Loucy (cell line): ENCODE measurements around the gene EFCAB8.

ENCODE experiments used
- H2AFZ ChIP-seq: fragments of 200-600 bp; sonication (generic); 2 replicates; pipeline ENCODE4 v1.6.0; 2016; ENCODE audit warnings: antibody characterized with exemption, mild to moderate bottlenecking, low read length, moderate library complexity
- H3F3A ChIP-seq: fragments of 200-600 bp; 2 replicates; pipeline ENCODE4 v1.6.0; 2016; ENCODE audit warnings: antibody characterized with exemption, low read depth, mild to moderate bottlenecking
- H3K27me3 ChIP-seq: fragments of 200-600 bp; sonication (generic); 2 replicates; pipeline ENCODE4 v1.6.1; 2014; ENCODE audit warnings: low read length, mild to moderate bottlenecking; ENCODE audit not compliant: insufficient read depth, poor library complexity, severe bottlenecking
- H3K36me3 ChIP-seq: fragments of 200-600 bp; sonication (generic); 2 replicates; pipeline ENCODE4 v1.6.1; 2016; ENCODE audit warnings: low read length; ENCODE audit not compliant: insufficient read depth
- H3K4me1 ChIP-seq: fragments of 200-600 bp; sonication (generic); 2 replicates; pipeline ENCODE4 v1.5.1; 2014; ENCODE audit warnings: low read length, mild to moderate bottlenecking; ENCODE audit not compliant: insufficient read depth, poor library complexity, severe bottlenecking
- H3K4me2 ChIP-seq: fragments of 200-600 bp; sonication (generic); 2 replicates; pipeline ENCODE4 v1.6.0; 2014; ENCODE audit warnings: antibody characterized with exemption, low read length, low read depth, mild to moderate bottlenecking; ENCODE audit not compliant: poor library complexity, severe bottlenecking
- H3K4me3 ChIP-seq: fragments of 200-600 bp; sonication (generic); 2 replicates; pipeline ENCODE4 v1.5.1; 2014; ENCODE audit warnings: low read length, mild to moderate bottlenecking, mixed read lengths; ENCODE audit not compliant: poor library complexity, severe bottlenecking
- H3K79me2 ChIP-seq: fragments of 200-600 bp; sonication (generic); 2 replicates; pipeline ENCODE4 v1.6.1; 2014; ENCODE audit warnings: low read length; ENCODE audit not compliant: insufficient read depth
- H3K9ac ChIP-seq: fragments of 200-600 bp; sonication (generic); 2 replicates; pipeline ENCODE4 v1.6.0; 2014; ENCODE audit warnings: mild to moderate bottlenecking, low read depth, low read length, moderate library complexity; ENCODE audit not compliant: poor library complexity, severe bottlenecking
- H3K9me2 ChIP-seq: fragments of 200-600 bp; sonication (generic); replicated peaks from 2 replicates; pipeline ENCODE4 v1.6.1; 2016; ENCODE audit warnings: low read depth, low read length, mixed read lengths
- H3K9me3 ChIP-seq: fragments of 200-600 bp; sonication (generic); 2 replicates; pipeline ENCODE4 v1.6.1; 2014; ENCODE audit warnings: mild to moderate bottlenecking, antibody characterized with exemption, low read length, low read depth; ENCODE audit not compliant: insufficient read depth
- H4K20me1 ChIP-seq: fragments of 200-600 bp; sonication (generic); 2 replicates; pipeline ENCODE4 v1.6.0; 2014; ENCODE audit warnings: antibody characterized with exemption, low read length, mild to moderate bottlenecking; ENCODE audit not compliant: insufficient read depth, poor library complexity, severe bottlenecking
- EZH2phosphoT487 ChIP-seq: fragments of 200-600 bp; IDR thresholded peaks from 2 replicates; pipeline ENCODE4 v1.6.1; 2018; ENCODE audit warnings: antibody characterized with exemption, mild to moderate bottlenecking, moderate library complexity, borderline replicate concordance
- TF ChIP-seq, protein P1 (sequence below): fragments of 200-600 bp; sonication (generic); conservative IDR thresholded peaks from 2 replicates; pipeline ENCODE4 v1.5.1; 2014; ENCODE audit warnings: mild to moderate bottlenecking, antibody characterized with exemption, low read length

Gene EFCAB8

DNA sequence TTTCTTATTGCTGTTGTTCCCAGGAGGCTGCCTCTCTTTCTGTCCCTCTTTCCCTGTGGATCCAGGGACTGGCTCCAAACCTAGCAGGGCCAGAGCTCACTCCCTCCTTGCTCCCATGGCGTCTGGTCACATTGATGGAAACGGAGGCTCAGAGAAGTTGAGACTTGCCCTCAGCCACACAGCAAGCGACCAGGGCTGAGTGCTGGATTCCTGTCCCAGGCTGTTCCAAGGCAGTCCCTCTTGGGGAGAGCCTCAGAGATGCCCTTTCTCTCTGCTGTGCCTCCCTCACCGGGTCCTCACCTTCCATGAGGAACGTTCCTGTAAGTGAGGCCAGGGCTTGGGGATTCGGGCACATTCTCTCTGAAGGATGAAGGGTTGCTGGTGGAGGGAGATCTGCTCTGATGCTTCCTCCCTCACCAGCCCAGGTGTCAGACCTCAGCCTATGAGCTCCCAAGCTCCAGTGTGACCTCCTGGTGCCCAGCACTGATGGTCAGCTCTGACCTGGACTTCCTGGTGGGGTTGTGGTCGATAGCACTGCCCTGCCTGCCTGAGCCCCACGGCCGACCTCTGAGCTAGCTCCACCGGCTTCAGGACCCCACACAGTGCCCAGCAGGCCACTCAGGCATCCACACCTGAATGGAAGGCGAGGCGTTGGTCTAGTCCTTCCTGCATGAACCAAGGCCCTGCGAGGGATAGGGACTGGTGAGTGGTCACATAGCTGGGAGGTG, 118.7 kb downstream of the EFCAB8 start:
- Histone ChIP-seq H3K79me2 (no peaks in the 10 kb centered on the region), H3K9me2 (no peaks in the 10 kb centered on the region), H2AFZ (no peak overlapping the region), H4K20me1 (no peaks in the 10 kb centered on the region), H3K9me3 (peaks cover 4% of the 10 kb centered on the region; the same call in 1 of the 2 replicates), H3K27me3 (no peaks in the 10 kb centered on the region), H3K4me2 (no peak overlapping the region), H3K4me3 (no peak overlapping the region), H3K9ac (no peak overlapping the region), H3K4me1 (peaks cover 21% of the 10 kb centered on the region), H3F3A (no peaks in the 10 kb centered on the region), H3K36me3 (no peaks in the 10 kb centered on the region)
- no peak for TF ChIP-seq EZH2phosphoT487
- TF ChIP-seq, protein P1, sequence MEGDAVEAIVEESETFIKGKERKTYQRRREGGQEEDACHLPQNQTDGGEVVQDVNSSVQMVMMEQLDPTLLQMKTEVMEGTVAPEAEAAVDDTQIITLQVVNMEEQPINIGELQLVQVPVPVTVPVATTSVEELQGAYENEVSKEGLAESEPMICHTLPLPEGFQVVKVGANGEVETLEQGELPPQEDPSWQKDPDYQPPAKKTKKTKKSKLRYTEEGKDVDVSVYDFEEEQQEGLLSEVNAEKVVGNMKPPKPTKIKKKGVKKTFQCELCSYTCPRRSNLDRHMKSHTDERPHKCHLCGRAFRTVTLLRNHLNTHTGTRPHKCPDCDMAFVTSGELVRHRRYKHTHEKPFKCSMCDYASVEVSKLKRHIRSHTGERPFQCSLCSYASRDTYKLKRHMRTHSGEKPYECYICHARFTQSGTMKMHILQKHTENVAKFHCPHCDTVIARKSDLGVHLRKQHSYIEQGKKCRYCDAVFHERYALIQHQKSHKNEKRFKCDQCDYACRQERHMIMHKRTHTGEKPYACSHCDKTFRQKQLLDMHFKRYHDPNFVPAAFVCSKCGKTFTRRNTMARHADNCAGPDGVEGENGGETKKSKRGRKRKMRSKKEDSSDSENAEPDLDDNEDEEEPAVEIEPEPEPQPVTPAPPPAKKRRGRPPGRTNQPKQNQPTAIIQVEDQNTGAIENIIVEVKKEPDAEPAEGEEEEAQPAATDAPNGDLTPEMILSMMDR = no peak

DNA sequence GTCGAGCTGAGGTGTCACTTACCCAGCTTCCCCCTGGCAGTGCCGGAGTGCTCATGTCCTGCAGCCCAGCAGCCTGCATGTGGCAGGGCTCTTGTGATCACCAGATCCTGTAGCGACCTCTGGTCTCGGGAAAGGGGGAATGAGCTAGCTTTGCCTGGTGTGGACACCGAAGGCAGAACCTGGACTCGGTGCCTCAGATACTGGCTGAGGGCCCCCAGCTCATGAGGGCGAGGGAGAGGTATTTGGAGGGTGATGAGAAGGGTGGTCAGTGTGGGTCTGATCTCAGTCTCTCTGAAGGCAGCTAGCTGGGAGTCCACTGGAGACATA, 119.2 kb downstream of the EFCAB8 start:
- no peak overlapping the region for H3K9ac ChIP-seq
- H3K36me3 ChIP-seq = no peaks in the 10 kb centered on the region
- peaks cover 4% of the 10 kb centered on the region; the same call in 1 of the 2 replicates for H3K9me3 ChIP-seq
- no peaks in the 10 kb centered on the region for H3K27me3 ChIP-seq
- no peaks in the 10 kb centered on the region for H3K79me2 ChIP-seq
- H3K4me2 ChIP-seq = no peak overlapping the region
- H4K20me1 ChIP-seq = no peaks in the 10 kb centered on the region
- no peak overlapping the region for H2AFZ ChIP-seq
- no peaks in the 10 kb centered on the region for H3K9me2 ChIP-seq
- H3F3A ChIP-seq = no peaks in the 10 kb centered on the region
- H3K4me1 ChIP-seq = peaks cover 16% of the 10 kb centered on the region
- no peak overlapping the region for H3K4me3 ChIP-seq
- no peak for TF ChIP-seq EZH2phosphoT487
- TF ChIP-seq, protein P1 = no peak

DNA sequence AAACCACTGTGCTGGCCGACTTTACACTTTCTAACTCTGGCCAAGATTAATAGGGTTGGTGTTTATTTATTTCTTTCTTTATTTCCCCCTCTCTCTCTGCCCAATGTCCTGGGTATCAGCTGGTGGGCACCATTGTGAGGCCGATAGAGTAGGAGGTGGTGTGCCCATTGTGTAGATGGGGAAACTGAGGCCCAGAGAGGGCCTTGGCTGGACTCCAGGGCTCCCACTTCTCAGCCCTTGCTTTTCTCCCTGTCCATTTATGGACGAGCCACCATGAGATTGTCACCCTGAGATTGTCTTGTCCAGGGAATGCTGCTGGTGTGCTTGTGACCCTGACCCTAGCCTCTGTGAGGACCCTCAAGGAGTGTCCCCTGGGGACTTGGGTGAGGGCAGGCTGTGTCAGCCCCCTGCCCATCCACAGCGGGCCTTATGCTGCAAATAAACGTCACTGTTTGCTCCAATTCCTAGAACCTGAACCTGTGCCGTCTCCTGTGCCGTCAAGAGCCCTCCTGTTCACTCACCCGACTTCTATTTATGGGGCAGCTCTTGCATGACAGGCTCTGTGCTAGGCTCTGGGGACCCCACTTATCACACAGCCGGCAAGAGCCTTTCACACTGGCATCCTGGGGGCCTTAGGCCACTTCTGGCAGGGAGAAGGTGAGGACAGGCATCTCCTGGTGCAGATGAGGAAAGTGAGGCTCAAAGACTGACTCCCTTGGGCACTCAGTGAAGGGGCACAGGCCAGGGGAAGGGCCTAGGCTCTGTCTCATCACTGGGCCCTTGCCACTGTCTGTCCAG, 120.7 kb downstream of the EFCAB8 start:
- Histone ChIP-seq H3K9me3 (peaks cover 4% of the 10 kb centered on the region; the same call in 1 of the 2 replicates), H3K4me2 (no peak overlapping the region), H4K20me1 (no peaks in the 10 kb centered on the region), H2AFZ (no peak overlapping the region), H3K4me1 (peaks cover 1% of the 10 kb centered on the region), H3K4me3 (no peak overlapping the region), H3K27me3 (no peaks in the 10 kb centered on the region), H3K9ac (no peak overlapping the region), H3F3A (no peaks in the 10 kb centered on the region), H3K79me2 (no peaks in the 10 kb centered on the region), H3K36me3 (no peaks in the 10 kb centered on the region), H3K9me2 (no peaks in the 10 kb centered on the region)
- TF ChIP-seq, protein P1 = no peak
- TF ChIP-seq EZH2phosphoT487 = no peak
